Pancreas (tissue), 10 donors: ENCODE results near the gene EGR1. TPM values are rescaled to one million over a fixed set of nuclear protein-coding genes. Genes with fewer than 3 reads are reported as not detected.
A peak's percentile ranks its signal among the peaks of the same experiment; 100 is the strongest.

Experiments used
- ATAC-seq, 4 donors: fragments of 200-7000 bp; cut with Tn5 transposase; one replicate each; pipeline versions ENCODE4 v1.8.0 to v1.9.1; 2020; ENCODE audit warnings: mild to moderate bottlenecking in 4 of 4, moderate library complexity in 4 of 4
- DNase-seq, 6 donors: peaks; one replicate each; pipeline ENCODE4 v3.0.0-alpha.2; 2020
- FAIRE-seq: peaks from 2 replicates; lab custom pipeline; 2012; peaks lifted over from hg19 to GRCh38; lab: Jason Lieb, UNC
- H3K27ac ChIP-seq, 4 donors: fragments of 200-600 bp; sonication (generic); 1 replicate in 3 of 4; 2 replicates in 1 of 4; pipeline versions ENCODE4 v1.5.0 to v1.8.0; 2020
- H3K27me3 ChIP-seq, 4 donors: fragments of 200-600 bp; one replicate each; pipeline ENCODE4 v1.8.0; 2021
- H3K36me3 ChIP-seq, 3 donors: fragments of 200-600 bp; sonication (generic) in 1 of 3; one replicate each; pipeline versions ENCODE4 v1.5.0 to v1.8.0; 2020 to 2021
- H3K4me1 ChIP-seq, 3 donors: fragments of 200-600 bp; one replicate each; pipeline ENCODE4 v1.8.0; 2021
- H3K4me3 ChIP-seq, 4 donors: fragments of 200-600 bp; sonication (generic) in 2 of 4; one replicate each; pipeline versions ENCODE4 v1.5.0 to v1.8.0; 2020 to 2021
- H3K9me3 ChIP-seq, 4 donors: fragments of 200-600 bp; one replicate each; pipeline ENCODE4 v1.8.0; 2021
- WGBS, 2 donors: extraction: QIAGEN DNeasy Blood & Tissue Kit; methylation state at CpG; one replicate each; pipeline ENCODE4 v1.1.7; 2013; 5-methylcytosine and 5-hydroxymethylcytosine counted together
- intact Hi-C, 3 donors: fragments of 100-400 bp; cut with DNase I; formaldehyde crosslinking; loops; one replicate each; pipeline versions ENCODE4 v1.11.1 to v1.14.2; 2022
- polyA plus RNA-seq, 2 donors: library from polyadenylated mRNA; stranded (reverse); fragments of 200-250 nt; gene quantifications; one replicate each; pipeline ENCODE4 v1.2.3, GENCODE V29; 2013
- total RNA-seq, 6 donors: library from RNA; stranded (reverse); fragmentation: NEBNext Ultra II Directional in 4 of 6; extraction: Animal tissue kit (Norgen Biotek cat#: 25700) in 4 of 6; gene quantifications; one replicate each; pipeline versions ENCODE4 v1.2.1 to v1.2.4, GENCODE V29; 2021 to 2023
- TF ChIP-seq, protein P1 (sequence below), 4 donors: fragments of 200-600 bp; sonication (generic) in 3 of 4; IDR thresholded peaks; one replicate each; pipeline versions ENCODE4 v1.5.0 to v1.8.0; 2021; ENCODE audit warnings: antibody characterized with exemption in 4 of 4
- donor health status: healthy with polysubstance abuse.
- donor health status: DM: no; HTN: no; CAD: no; lungs with moderate emphysema.
- donor health status: DM: no; HTN: no; CAD: no.
- donor health status: control.
- donor health status: control.
- donor health status: Bipolar disorder and iron deficiency.
- donor health status: DM: yes; HTN: yes; CAD: no.
- donor health status: DM: no; HTN: no; CAD: no.
- donor health status: DM: no; HTN: no; CAD: no.
- donor health status: DM: yes; HTN: yes; CAD: no.

The EGR1 gene
- total and polyA plus RNA-seq, 8 donors = 16.4 to 120 (median 31.0) TPM

DNA sequence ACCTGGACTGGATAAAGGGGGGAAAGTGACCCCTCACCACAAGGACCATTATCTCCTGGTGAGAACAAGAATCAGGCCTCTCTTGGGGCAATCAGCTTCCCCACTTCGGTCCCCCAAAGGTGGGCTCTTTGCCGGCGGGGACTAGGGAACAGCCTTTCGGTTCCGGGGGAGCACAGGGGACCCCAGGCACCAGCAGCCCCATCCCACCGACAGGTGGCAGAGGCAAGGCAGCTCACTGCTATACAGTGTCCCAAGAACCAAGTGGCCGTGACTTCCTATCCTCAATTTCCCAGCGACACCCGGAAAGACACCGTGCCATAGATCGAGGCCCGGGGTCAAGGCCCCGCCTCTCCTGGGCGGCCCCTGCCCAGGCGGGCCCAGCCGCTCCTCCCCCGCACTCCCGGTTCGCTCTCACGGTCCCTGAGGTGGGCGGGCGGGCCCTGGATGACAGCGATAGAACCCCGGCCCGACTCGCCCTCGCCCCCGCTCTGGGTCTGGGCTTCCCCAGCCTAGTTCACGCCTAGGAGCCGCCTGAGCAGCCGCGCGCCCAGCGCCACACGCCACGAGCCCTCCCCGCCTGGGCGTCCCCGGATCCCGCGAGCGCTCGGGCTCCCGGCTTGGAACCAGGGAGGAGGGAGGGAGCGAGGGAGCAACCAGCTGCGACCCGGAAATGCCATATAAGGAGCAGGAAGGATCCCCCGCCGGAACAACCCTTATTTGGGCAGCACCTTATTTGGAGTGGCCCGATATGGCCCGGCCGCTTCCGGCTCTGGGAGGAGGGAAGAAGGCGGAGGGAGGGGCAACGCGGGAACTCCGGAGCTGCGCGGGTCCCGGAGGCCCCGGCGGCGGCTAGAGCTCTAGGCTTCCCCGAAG, 655 bp upstream of the EGR1 start:
- peak; percentile 73 to 83 (median 82) for ATAC-seq
- TF ChIP-seq, protein P1, sequence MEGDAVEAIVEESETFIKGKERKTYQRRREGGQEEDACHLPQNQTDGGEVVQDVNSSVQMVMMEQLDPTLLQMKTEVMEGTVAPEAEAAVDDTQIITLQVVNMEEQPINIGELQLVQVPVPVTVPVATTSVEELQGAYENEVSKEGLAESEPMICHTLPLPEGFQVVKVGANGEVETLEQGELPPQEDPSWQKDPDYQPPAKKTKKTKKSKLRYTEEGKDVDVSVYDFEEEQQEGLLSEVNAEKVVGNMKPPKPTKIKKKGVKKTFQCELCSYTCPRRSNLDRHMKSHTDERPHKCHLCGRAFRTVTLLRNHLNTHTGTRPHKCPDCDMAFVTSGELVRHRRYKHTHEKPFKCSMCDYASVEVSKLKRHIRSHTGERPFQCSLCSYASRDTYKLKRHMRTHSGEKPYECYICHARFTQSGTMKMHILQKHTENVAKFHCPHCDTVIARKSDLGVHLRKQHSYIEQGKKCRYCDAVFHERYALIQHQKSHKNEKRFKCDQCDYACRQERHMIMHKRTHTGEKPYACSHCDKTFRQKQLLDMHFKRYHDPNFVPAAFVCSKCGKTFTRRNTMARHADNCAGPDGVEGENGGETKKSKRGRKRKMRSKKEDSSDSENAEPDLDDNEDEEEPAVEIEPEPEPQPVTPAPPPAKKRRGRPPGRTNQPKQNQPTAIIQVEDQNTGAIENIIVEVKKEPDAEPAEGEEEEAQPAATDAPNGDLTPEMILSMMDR (IDR thresholded peaks at IDR 0.05) = peak in 2 of 4 donors; percentile 3 to 10
- no peaks in the 10 kb centered on the region for H3K9me3 ChIP-seq
- H3K36me3 ChIP-seq = no peaks in the 10 kb centered on the region
- intact Hi-C loops = no loop called here
- peak overlapping the region; percentile 93 to 98 (median 96) for H3K27ac ChIP-seq
- peak; percentile 92 to 99 (median 98) for DNase-seq
- peaks cover 4 to 16% (median 9%) of the 10 kb centered on the region in 3 donors for H3K4me1 ChIP-seq
- peak overlapping the region; percentile 62 to 90 (median 74) for H3K4me3 ChIP-seq
- no peak for FAIRE-seq
- no peaks in the 10 kb centered on the region for H3K27me3 ChIP-seq
- 0% methylated on average over 56 to 64 of the region's 64 CpGs for whole genome bisulfite sequencing, 2 donors

DNA sequence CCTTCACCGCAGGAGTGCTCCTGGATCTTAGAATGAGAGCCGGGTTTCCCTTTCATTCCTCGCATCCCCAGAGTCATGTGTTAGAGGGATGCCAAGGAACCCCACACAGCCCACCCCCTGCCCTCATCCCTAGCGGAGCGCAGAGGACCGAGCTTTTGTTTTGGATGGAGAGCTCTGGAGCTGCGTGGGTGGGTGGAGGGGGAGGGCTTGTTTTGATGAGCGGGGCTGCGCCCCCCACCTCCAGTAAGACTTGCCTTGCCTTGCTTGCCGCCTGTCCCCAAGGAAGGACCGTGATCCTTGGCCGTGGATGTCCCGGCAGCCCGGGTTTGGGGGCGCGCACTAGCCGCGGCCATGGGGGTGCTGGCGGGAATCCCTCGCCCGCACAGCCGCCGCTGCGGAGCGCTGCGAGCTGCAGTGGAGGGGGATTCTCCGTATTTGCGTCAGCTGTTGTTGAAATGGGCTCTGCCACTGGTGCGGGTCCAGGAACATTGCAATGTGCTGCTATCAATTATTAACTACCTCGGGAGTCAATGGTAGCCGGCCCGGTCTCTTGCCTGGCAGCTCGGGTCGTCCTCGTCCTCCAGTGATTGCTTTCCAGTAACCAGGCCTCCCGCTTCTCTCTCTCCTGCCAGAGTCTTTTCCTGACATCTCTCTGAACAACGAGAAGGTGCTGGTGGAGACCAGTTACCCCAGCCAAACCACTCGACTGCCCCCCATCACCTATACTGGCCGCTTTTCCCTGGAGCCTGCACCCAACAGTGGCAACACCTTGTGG, 1.0 kb downstream of the EGR1 start:
- Histone ChIP-seq H3K9me3 (no peaks in the 10 kb centered on the region), H3K4me3 (peak overlapping the region; percentile 62 to 90 (median 74)), H3K27ac (peak overlapping the region; percentile 9 to 97 (median 32)), H3K27me3 (no peaks in the 10 kb centered on the region), H3K36me3 (no peaks in the 10 kb centered on the region), H3K4me1 (peaks cover 4 to 16% (median 9%) of the 10 kb centered on the region in 3 donors)
- ATAC-seq = peak; percentile 2 to 20 (median 6)
- WGBS, 2 donors = 4 to 5% methylated on average over 39 of the region's 39 CpGs
- peak; percentile 72 to 86 (median 76) for DNase-seq
- TF ChIP-seq, protein P1 (IDR thresholded peaks at IDR 0.05) = no peak
- intact Hi-C loops = no loop called here
- FAIRE-seq = no peak

DNA sequence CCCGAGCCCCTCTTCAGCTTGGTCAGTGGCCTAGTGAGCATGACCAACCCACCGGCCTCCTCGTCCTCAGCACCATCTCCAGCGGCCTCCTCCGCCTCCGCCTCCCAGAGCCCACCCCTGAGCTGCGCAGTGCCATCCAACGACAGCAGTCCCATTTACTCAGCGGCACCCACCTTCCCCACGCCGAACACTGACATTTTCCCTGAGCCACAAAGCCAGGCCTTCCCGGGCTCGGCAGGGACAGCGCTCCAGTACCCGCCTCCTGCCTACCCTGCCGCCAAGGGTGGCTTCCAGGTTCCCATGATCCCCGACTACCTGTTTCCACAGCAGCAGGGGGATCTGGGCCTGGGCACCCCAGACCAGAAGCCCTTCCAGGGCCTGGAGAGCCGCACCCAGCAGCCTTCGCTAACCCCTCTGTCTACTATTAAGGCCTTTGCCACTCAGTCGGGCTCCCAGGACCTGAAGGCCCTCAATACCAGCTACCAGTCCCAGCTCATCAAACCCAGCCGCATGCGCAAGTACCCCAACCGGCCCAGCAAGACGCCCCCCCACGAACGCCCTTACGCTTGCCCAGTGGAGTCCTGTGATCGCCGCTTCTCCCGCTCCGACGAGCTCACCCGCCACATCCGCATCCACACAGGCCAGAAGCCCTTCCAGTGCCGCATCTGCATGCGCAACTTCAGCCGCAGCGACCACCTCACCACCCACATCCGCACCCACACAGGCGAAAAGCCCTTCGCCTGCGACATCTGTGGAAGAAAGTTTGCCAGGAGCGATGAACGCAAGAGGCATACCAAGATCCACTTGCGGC, 1.8 kb downstream of the EGR1 start:
- FAIRE-seq (no peak), DNase-seq (peak in 3 of 6 donors; percentile 62 to 65 (median 64)), ATAC-seq (no peak)
- WGBS, 2 donors = 91 to 92% methylated on average over 45 of the region's 45 CpGs
- Histone ChIP-seq H3K9me3 (no peaks in the 10 kb centered on the region), H3K27ac (no peak overlapping the region), H3K4me3 (peak overlapping the region in 3 of 4 donors; percentile 62 to 75 (median 74)), H3K36me3 (no peaks in the 10 kb centered on the region), H3K4me1 (peaks cover 4 to 16% (median 9%) of the 10 kb centered on the region in 3 donors), H3K27me3 (no peaks in the 10 kb centered on the region)
- TF ChIP-seq, protein P1 (IDR thresholded peaks at IDR 0.05) = no peak
- intact Hi-C loops = no loop called here

DNA sequence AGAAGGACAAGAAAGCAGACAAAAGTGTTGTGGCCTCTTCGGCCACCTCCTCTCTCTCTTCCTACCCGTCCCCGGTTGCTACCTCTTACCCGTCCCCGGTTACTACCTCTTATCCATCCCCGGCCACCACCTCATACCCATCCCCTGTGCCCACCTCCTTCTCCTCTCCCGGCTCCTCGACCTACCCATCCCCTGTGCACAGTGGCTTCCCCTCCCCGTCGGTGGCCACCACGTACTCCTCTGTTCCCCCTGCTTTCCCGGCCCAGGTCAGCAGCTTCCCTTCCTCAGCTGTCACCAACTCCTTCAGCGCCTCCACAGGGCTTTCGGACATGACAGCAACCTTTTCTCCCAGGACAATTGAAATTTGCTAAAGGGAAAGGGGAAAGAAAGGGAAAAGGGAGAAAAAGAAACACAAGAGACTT, 2.4 kb downstream of the EGR1 start:
- peak in 2 of 6 donors; percentile 47 to 53 for DNase-seq
- TF ChIP-seq, protein P1 (IDR thresholded peaks at IDR 0.05) = no peak
- intact Hi-C loops = no loop called here
- 90 to 92% methylated on average over 12 to 14 of the region's 14 CpGs for WGBS, 2 donors
- Histone ChIP-seq H3K27ac (no peak overlapping the region), H3K4me1 (peaks cover 4 to 16% (median 9%) of the 10 kb centered on the region in 3 donors), H3K36me3 (no peaks in the 10 kb centered on the region), H3K4me3 (peak overlapping the region in 2 of 4 donors; percentile 62 to 74), H3K27me3 (no peaks in the 10 kb centered on the region), H3K9me3 (no peaks in the 10 kb centered on the region)
- no peak for FAIRE-seq
- no peak for ATAC-seq
